Measurements from ENCODE around the gene LAMA4.
A peak's percentile ranks its signal among the peaks of the same experiment; 100 is the strongest.

LAMA4 gene

DNA sequence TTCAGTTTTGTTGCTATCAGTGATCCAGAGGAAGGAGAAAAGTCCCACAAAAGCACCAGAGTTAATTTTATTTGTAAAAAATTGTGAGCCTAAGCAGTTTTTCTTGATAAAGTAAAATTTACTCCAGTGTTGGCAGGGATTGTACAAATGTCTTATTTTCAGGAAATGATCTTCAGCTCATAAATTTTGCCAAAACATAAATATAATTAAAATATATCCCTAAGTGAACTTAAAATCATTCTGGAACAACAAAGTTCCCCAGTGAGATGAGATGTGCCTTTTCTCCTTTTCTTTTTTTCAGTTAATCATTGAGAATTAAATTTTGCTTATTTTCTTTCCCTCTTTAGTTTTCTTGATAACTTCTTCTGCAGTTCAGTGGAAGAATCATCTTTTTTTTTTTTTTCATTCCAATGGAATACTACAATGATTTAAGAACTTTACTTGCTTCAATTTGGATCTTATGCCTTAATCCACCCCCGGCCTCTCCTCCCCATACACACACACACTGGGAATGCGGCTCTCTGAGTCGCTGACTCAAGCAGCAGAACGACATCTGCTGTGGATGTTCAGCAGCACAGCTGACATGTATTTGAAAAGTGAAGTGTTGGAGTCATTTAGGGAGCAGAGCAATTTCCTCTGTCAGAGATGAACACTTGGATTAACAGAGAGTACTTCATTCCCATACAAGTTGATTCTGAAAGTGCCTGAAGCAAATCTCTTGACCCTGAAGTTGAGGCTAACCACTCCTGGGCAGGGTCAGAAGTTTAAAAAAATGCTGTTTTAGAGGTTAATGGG is 27.7 kb upstream of the LAMA4 start:
- H2BK120ac ChIP-seq (ENCODE audit: low read depth, low read length), result no peak overlapping the region
- no peak overlapping the region for H2BK5ac ChIP-seq (ENCODE audit: low read length)
- H3K27me3 ChIP-seq (ENCODE audit: control insufficient read depth in 3 of 3, insufficient read depth in 3 of 3, low read depth in 1 of 3, low read length in 3 of 3), result no peaks in the 10 kb centered on the region
- H3K4ac ChIP-seq (ENCODE audit: low read length), result no peak overlapping the region
- no peaks in the 10 kb centered on the region for H3K79me1 ChIP-seq (ENCODE audit: low read depth, low read length)
- peaks cover 0 to 2% of the 10 kb centered on the region in 2 donors for H3K4me1 ChIP-seq (ENCODE audit: control insufficient read depth in 2 of 2, insufficient read depth in 1 of 2, low read depth in 1 of 2, low read length in 2 of 2)
- H3K27ac ChIP-seq (replicated peaks; ENCODE audit: low read length), result no peak overlapping the region
- no peak overlapping the region for H4K91ac ChIP-seq (ENCODE audit: low read depth, low read length, poor library complexity)
- H3K9me3 ChIP-seq (replicated peaks in 1 of 2; ENCODE audit: control insufficient read depth in 2 of 2, insufficient read depth in 1 of 2, low read depth in 1 of 2, low read length in 2 of 2), result no peaks in the 10 kb centered on the region
- no peak overlapping the region for H3K4me3 ChIP-seq (ENCODE audit: low read length in 2 of 2)
- no peak overlapping the region for H3K9ac ChIP-seq (ENCODE audit: low read depth, low read length, poor library complexity)
- no peaks in the 10 kb centered on the region for H3K36me3 ChIP-seq (replicated peaks in 1 of 2; ENCODE audit: control insufficient read depth in 2 of 2, insufficient read depth in 2 of 2, low read length in 2 of 2)
- no peak overlapping the region for H3K23ac ChIP-seq (ENCODE audit: low read depth, low read length, poor library complexity)
- no peak overlapping the region for H3K18ac ChIP-seq (ENCODE audit: low read length)
- DNase-seq (ENCODE audit: low spot score), result no peak
- WGBS, 2 donors (ENCODE audit: extremely low coverage in 2 of 2, insufficient read length in 2 of 2, insufficient replicate concordance in 1 of 2), result no CpG with 5 or more reads among the region's 4 CpGs
- no peak overlapping the region for H3K4me2 ChIP-seq (ENCODE audit: insufficient read depth, low read length, poor library complexity, severe bottlenecking)
- H4K8ac ChIP-seq (ENCODE audit: low read depth, low read length), result no peak overlapping the region
- H2BK12ac ChIP-seq (ENCODE audit: low read length), result no peak overlapping the region
- H2AFZ ChIP-seq (ENCODE audit: low read length), result peak overlapping the region; percentile 14
- H3K14ac ChIP-seq (ENCODE audit: low read length), result no peak overlapping the region
- H2BK15ac ChIP-seq (ENCODE audit: low read length), result no peak overlapping the region
- H2AK5ac ChIP-seq (ENCODE audit: low read depth, low read length), result no peak overlapping the region

DNA sequence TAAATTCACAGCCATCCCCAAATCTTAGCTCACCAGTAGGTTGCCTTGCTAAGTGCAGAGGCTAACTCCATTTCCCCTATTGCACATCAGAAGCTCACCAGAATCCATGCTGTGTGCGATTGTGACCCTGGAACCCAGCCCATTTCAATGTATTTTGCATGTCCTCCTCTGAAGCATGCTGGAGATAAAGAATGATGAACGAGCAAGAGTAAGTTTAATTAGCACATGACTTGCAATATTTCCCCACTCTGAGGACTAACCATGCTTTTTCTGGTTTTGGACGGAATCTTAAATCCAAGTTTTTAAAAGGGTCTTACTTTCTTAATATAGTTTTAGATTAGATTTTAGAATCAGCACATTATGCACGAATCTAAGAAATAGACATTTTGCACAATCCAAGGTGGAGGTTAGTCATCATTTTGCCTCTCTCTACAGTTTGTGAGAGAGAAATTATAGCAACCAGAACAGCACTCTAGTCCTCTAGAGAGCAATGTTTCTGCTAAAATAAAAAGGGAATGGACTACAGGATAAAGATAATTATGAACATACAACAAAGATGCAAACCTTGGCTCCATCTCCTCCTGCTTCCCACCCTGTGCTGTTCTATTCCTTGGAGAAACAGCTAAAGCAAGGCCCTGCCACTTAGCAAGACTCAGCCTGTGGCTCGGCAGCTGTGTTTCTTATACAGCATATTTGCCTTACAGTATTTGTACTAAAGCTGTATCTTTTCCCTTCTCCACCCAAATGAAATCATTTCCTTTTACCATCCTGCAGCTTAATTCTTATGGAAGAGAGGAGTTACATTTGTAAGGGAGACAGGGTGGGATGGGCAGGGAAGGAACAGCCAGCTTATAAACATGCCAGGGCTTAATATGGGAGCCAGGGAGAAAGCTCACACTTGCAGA is 24.9 kb upstream of the LAMA4 start:
- H3K27ac ChIP-seq (replicated peaks; ENCODE audit: low read length), result no peak overlapping the region
- no peak overlapping the region for H3K4me3 ChIP-seq (ENCODE audit: low read length in 2 of 2)
- no peak overlapping the region for H2BK12ac ChIP-seq (ENCODE audit: low read length)
- no peak overlapping the region for H3K14ac ChIP-seq (ENCODE audit: low read length)
- H3K23ac ChIP-seq (ENCODE audit: low read depth, low read length, poor library complexity), result no peak overlapping the region
- H3K4ac ChIP-seq (ENCODE audit: low read length), result no peak overlapping the region
- H3K18ac ChIP-seq (ENCODE audit: low read length), result peak overlapping the region; percentile 35
- H4K91ac ChIP-seq (ENCODE audit: low read depth, low read length, poor library complexity), result no peak overlapping the region
- no peaks in the 10 kb centered on the region for H3K27me3 ChIP-seq (ENCODE audit: control insufficient read depth in 3 of 3, insufficient read depth in 3 of 3, low read depth in 1 of 3, low read length in 3 of 3)
- no peak overlapping the region for H3K4me2 ChIP-seq (ENCODE audit: insufficient read depth, low read length, poor library complexity, severe bottlenecking)
- no peak for DNase-seq (ENCODE audit: low spot score)
- H3K36me3 ChIP-seq (replicated peaks in 1 of 2; ENCODE audit: control insufficient read depth in 2 of 2, insufficient read depth in 2 of 2, low read length in 2 of 2), result no peaks in the 10 kb centered on the region
- H3K79me1 ChIP-seq (ENCODE audit: low read depth, low read length), result no peaks in the 10 kb centered on the region
- H3K9me3 ChIP-seq (replicated peaks in 1 of 2; ENCODE audit: control insufficient read depth in 2 of 2, insufficient read depth in 1 of 2, low read depth in 1 of 2, low read length in 2 of 2), result no peaks in the 10 kb centered on the region
- peak overlapping the region; percentile 73 for H2AFZ ChIP-seq (ENCODE audit: low read length)
- H2AK5ac ChIP-seq (ENCODE audit: low read depth, low read length), result no peak overlapping the region
- H4K8ac ChIP-seq (ENCODE audit: low read depth, low read length), result no peak overlapping the region
- H2BK15ac ChIP-seq (ENCODE audit: low read length), result no peak overlapping the region
- WGBS, 2 donors (ENCODE audit: extremely low coverage in 2 of 2, insufficient read length in 2 of 2, insufficient replicate concordance in 1 of 2), result no CpG with 5 or more reads among the region's 5 CpGs
- no peak overlapping the region for H2BK5ac ChIP-seq (ENCODE audit: low read length)
- no peak overlapping the region for H3K9ac ChIP-seq (ENCODE audit: low read depth, low read length, poor library complexity)
- no peak overlapping the region for H2BK120ac ChIP-seq (ENCODE audit: low read depth, low read length)
- peaks cover 0 to 2% of the 10 kb centered on the region in 2 donors for H3K4me1 ChIP-seq (ENCODE audit: control insufficient read depth in 2 of 2, insufficient read depth in 1 of 2, low read depth in 1 of 2, low read length in 2 of 2)

DNA sequence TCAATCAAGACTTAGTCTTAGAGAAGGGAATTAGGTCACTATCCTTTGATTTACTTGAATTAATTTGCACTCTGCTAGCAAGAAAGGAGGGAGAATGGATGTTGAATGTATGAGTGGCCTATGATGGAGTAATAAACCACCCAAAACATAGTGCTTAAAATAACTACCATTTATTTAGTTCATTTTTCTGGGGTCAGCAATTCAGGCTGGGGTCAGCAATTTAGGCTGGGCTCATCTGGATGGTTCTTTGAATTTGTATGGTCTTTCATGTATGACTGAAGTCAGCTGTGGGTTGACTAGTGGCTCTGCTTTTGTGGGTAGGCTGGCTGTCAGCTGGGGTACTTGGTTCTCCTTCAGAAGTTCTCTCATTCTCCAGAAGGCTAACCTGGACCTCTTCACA is 21.0 kb upstream of the LAMA4 start:
- Histone ChIP-seq H3K18ac (ENCODE audit: low read length) (no peak overlapping the region), H3K14ac (ENCODE audit: low read length) (no peak overlapping the region), H4K91ac (ENCODE audit: low read depth, low read length, poor library complexity) (no peak overlapping the region), H2BK15ac (ENCODE audit: low read length) (no peak overlapping the region), H3K4me3 (ENCODE audit: low read length in 2 of 2) (no peak overlapping the region), H3K23ac (ENCODE audit: low read depth, low read length, poor library complexity) (no peak overlapping the region), H2BK5ac (ENCODE audit: low read length) (no peak overlapping the region), H3K4ac (ENCODE audit: low read length) (no peak overlapping the region), H2AK5ac (ENCODE audit: low read depth, low read length) (no peak overlapping the region), H4K8ac (ENCODE audit: low read depth, low read length) (no peak overlapping the region), H3K4me2 (ENCODE audit: insufficient read depth, low read length, poor library complexity, severe bottlenecking) (no peak overlapping the region), H3K27ac (replicated peaks; ENCODE audit: low read length) (no peak overlapping the region), H3K4me1 (ENCODE audit: control insufficient read depth in 2 of 2, insufficient read depth in 1 of 2, low read depth in 1 of 2, low read length in 2 of 2) (no peaks in the 10 kb centered on the region), H3K9ac (ENCODE audit: low read depth, low read length, poor library complexity) (no peak overlapping the region), H3K27me3 (ENCODE audit: control insufficient read depth in 3 of 3, insufficient read depth in 3 of 3, low read depth in 1 of 3, low read length in 3 of 3) (no peaks in the 10 kb centered on the region), H3K79me1 (ENCODE audit: low read depth, low read length) (no peaks in the 10 kb centered on the region), H3K36me3 (replicated peaks in 1 of 2; ENCODE audit: control insufficient read depth in 2 of 2, insufficient read depth in 2 of 2, low read length in 2 of 2) (no peaks in the 10 kb centered on the region), H3K9me3 (replicated peaks in 1 of 2; ENCODE audit: control insufficient read depth in 2 of 2, insufficient read depth in 1 of 2, low read depth in 1 of 2, low read length in 2 of 2) (no peaks in the 10 kb centered on the region), H2BK12ac (ENCODE audit: low read length) (no peak overlapping the region), H2AFZ (ENCODE audit: low read length) (no peak overlapping the region), H2BK120ac (ENCODE audit: low read depth, low read length) (no peak overlapping the region)
- DNase-seq (ENCODE audit: low spot score), result no peak

DNA sequence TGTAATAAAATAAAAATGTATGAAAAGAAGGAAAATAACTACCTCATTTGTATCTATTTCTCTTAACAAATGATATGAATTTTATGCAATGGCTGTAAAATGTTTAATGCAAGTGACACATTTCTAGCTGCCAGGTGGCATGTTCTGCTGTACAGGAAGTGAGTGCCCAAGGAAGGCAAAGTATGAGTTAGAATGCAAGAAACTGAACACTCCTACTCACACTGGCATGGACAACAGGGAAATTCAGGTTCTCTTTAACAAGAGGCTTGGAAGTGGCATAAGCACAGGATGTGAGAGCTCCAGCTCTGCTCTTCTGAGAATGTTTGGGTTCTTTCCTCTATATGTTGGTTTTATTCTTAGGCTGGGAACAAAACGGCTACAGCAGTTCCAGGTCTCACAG is 20.4 kb upstream of the LAMA4 start:
- Histone ChIP-seq H2AFZ (ENCODE audit: low read length) (no peak overlapping the region), H3K36me3 (replicated peaks in 1 of 2; ENCODE audit: control insufficient read depth in 2 of 2, insufficient read depth in 2 of 2, low read length in 2 of 2) (no peaks in the 10 kb centered on the region), H3K4me3 (ENCODE audit: low read length in 2 of 2) (no peak overlapping the region), H4K91ac (ENCODE audit: low read depth, low read length, poor library complexity) (no peak overlapping the region), H4K8ac (ENCODE audit: low read depth, low read length) (no peak overlapping the region), H3K18ac (ENCODE audit: low read length) (no peak overlapping the region), H3K4ac (ENCODE audit: low read length) (no peak overlapping the region), H2BK12ac (ENCODE audit: low read length) (no peak overlapping the region), H3K27me3 (ENCODE audit: control insufficient read depth in 3 of 3, insufficient read depth in 3 of 3, low read depth in 1 of 3, low read length in 3 of 3) (no peaks in the 10 kb centered on the region), H3K9me3 (replicated peaks in 1 of 2; ENCODE audit: control insufficient read depth in 2 of 2, insufficient read depth in 1 of 2, low read depth in 1 of 2, low read length in 2 of 2) (no peaks in the 10 kb centered on the region), H3K4me2 (ENCODE audit: insufficient read depth, low read length, poor library complexity, severe bottlenecking) (no peak overlapping the region), H2AK5ac (ENCODE audit: low read depth, low read length) (no peak overlapping the region), H3K79me1 (ENCODE audit: low read depth, low read length) (no peaks in the 10 kb centered on the region), H3K4me1 (ENCODE audit: control insufficient read depth in 2 of 2, insufficient read depth in 1 of 2, low read depth in 1 of 2, low read length in 2 of 2) (no peaks in the 10 kb centered on the region), H3K27ac (replicated peaks; ENCODE audit: low read length) (no peak overlapping the region), H3K23ac (ENCODE audit: low read depth, low read length, poor library complexity) (no peak overlapping the region), H2BK5ac (ENCODE audit: low read length) (no peak overlapping the region), H3K14ac (ENCODE audit: low read length) (no peak overlapping the region), H2BK15ac (ENCODE audit: low read length) (no peak overlapping the region), H2BK120ac (ENCODE audit: low read depth, low read length) (no peak overlapping the region), H3K9ac (ENCODE audit: low read depth, low read length, poor library complexity) (no peak overlapping the region)
- no peak for DNase-seq (ENCODE audit: low spot score)
- no CpG with 5 or more reads among the region's 1 CpG for WGBS, 2 donors (ENCODE audit: extremely low coverage in 2 of 2, insufficient read length in 2 of 2, insufficient replicate concordance in 1 of 2)

All from neuronal stem cell (in vitro differentiated cells).